Hematopoietic multipotent progenitor cell treated with erythropoietin and hydrocortisone succinate and interleukin-3 and kit ligand, for 15 days (in vitro differentiated cells): ENCODE measurements around the gene AGMAT.
"Not testable (repeated sequence)": the region's sequence is repeated elsewhere in the genome, so short reads cannot be mapped to it uniquely, and the experiment has no call there.

Experiments
- DNase-seq: peaks from one replicate; pipeline ENCODE4 v3.0.0-alpha.2; 2015; ENCODE audit warnings: low spot score

AGMAT gene

DNA sequence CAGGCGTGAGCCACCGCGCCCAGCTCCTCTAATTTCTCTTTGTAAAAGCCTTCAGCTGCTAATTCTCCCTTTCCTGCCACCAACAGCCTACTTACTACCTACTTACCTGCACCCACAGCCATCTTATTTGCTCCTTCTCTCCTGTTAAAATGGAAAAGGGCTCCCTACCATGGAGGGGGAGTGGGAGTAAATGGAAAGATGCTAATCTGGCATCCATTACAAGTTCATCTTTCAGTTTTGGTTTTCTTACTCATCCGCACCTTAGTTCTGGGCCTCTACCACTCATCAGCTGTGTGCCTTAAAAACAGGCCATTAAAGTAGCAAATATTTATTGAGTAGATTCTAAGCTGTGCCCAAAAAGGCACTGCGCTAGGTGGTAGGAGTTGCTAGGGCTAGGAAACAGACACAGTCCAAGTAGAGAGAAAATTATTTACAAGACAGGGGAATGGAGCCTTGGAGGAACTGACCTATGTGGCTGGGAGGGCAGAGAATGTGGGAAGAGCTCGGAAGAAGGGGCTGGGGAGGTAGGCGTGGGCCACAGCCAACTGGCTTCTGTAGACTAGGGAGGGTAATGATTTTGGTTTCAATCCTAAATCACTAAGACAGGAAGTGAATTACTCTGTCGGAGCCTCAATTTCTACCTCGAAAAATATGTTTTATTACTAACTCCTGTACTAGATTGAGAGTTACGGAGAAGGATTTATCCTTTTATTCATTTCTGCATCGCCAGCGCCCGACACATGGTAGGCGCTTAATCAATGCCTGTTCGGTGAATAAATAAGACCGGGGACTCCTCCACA, 31.7 kb upstream of the AGMAT start:
- DNase-seq: no peak

DNA sequence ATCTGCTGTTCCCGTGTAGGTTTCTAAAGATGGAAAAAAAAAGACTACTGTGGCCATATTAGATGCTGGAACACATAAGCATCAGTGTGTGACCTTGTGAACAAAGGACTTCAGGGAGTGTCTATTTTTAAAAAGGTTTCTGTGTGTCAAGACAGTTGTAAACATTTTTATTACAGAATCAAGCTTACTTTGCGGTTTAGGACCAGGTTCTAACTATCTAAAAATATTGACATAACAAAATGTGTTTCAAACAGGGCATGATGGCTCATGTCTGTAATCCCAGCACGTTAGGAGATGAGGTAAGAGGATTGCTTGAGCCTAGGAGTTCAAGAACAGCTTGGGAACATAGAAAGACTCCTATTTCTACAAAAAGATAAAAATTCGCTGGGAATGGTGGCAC, 25.3 kb upstream of the AGMAT start:
- no peak for DNase-seq

DNA sequence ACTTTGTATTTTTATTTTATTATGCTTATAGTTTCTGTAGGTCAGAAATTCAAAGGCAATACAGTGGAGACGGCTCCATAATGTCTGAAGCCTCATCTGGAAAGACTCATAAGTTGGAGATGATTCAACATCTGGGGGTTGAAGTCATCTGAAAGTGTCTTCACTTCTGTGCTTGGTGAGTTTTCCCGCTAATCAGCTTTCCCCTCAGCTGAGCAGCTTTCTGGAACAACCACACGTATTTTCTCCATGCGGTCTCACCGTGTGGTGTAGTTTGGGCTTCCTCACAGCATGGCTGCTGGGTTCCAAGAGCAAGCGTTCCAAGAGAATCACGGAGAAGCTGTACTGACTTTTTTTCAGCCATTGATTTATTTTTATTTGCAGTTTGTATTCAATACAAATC, 24.8 kb upstream of the AGMAT start:
- DNase-seq: no peak

DNA sequence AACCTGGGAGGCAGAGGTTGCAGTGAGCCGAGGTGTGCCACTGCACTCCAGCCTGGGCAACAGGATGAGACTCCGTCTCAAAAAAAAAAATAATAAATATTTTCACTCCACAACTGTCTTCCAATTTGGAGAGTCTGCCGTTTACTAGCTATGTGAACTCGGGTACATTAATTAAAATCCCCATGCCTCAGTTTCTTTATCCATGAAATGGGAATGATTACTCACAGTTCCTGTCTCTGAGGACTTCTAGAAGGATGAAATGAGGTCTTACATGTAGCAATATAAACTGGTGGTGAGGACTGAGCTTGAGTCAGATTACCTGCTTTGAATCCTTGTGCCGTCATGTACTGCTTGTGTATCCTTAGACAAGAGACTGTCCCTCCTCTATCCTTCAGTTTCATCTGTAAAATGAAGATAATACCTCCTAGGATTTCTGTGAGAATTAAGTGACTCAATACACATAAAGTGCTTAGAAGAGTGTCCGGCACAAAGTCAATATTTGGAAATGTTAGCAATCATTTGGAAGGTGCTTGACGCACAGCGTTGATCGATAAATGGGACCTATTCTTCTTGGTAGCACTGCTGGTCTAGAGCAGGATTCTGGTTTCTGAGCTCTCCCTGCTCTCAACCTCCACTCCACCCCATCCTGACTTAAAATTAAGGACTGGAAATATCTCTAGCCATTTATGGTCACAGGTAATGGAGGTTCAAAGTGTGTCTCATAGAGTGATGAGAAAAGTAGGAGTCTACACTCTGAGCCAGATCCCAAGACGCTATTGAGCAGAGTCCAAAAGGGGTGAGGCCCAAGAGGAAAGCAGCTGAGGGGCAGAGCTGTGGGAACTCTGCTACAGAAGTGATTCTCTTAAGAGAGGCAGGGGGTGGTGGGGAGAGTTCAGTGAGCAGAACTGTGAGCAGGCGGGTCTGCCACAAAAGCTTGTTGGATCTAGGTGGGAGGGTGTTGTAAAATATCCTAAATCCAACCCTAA, 20.8 kb upstream of the AGMAT start:
- no peak for DNase-seq

DNA sequence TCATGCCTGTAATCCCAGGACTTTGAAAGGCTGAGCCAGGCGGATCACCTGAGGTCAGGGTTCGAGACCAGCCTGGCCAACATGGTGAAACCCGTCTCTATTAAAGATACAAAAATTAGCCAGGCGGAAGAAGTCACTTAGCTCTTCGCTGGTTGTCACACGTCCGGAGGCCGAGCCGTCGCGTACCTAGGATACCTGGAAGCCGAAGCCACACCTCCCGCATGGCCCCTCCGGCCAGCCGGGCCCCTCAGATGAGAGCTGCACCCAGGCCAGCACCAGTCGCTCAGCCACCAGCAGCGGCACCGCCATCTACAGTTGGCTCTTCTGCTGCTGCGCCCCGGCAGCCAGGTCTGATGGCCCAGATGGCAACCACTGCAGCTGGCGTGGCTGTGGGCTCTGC, 19.5 kb upstream of the AGMAT start:
- not testable (repeated sequence) for DNase-seq

DNA sequence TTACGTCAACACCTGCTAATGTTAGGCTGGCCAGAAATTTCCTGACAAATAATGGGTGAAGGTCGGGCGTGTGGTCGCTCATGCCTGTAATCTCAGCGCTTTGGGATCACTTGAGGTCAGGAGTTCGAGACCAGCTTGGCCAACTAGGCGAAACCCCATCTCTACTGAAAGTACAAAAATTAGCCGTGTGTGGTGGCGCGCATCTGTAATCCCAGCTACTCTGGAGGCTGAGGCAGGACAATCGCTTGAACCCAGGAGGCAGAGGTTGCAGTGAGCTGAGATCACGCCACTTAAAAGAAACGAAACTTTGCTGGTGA, 19.1 kb upstream of the AGMAT start:
- not testable (repeated sequence) for DNase-seq

DNA sequence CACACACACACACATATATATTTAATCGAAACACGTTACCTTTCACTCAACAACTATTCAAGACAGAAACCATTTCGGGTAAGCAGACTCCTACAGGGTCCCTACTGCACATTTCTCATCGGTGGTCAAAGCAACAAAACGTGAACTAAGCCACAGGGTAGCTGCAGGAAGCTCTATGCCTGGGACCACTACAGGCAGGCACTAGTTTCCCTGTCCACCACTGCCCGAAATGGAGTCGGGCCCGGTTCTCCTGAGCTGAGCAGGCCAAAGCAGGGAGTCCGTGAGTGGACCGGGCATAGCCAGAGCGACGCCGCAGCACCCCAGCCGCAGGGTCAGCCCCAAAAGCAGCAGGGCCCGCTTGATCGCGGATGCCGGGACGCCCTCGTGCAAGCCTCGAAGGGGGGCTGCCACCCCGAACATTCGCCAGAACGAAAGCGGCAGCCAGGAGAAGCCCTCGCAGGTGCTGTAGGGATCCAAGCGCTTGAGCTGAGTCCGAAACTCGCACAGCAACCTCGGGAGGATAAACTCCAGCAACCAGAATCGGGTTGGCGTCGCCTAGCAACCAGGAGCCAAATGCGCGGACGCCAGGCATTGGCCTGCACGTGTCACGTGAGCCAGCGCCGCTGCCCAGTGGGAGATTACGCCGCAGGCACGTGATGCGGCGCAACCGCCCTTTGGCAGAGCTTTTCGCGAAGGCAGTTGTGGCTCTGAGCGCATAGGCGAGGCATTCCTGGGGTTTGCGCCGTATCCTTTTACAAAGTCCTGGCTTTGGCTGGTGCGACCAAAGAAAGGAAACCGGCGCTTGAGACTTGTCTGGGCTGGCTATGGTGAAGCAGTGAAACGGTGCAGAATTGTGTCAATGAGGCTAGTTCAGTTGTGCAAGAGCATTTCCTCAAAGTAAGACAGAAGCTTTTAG, 18.5 kb upstream of the AGMAT start:
- DNase-seq: peak; percentile 97

DNA sequence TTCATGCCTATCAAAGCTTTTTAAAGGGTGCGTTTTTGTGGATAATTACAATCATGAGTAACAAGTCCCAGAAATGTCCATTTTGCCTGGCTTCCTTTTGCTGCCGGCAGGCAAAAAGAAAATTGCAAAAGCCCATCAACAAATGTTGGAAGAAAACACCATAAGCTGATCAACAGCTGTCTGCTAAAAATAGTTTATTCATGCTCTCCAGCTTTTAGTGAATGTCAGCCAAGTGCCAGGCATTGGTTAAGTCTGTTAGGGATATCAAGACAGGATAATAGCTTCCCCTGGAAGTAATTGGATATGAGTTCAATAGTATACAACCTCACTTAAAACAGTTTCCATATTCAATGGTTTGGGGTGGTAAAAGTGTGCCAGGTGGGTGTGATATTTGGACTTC, 13.6 kb upstream of the AGMAT start:
- DNase-seq: no peak

DNA sequence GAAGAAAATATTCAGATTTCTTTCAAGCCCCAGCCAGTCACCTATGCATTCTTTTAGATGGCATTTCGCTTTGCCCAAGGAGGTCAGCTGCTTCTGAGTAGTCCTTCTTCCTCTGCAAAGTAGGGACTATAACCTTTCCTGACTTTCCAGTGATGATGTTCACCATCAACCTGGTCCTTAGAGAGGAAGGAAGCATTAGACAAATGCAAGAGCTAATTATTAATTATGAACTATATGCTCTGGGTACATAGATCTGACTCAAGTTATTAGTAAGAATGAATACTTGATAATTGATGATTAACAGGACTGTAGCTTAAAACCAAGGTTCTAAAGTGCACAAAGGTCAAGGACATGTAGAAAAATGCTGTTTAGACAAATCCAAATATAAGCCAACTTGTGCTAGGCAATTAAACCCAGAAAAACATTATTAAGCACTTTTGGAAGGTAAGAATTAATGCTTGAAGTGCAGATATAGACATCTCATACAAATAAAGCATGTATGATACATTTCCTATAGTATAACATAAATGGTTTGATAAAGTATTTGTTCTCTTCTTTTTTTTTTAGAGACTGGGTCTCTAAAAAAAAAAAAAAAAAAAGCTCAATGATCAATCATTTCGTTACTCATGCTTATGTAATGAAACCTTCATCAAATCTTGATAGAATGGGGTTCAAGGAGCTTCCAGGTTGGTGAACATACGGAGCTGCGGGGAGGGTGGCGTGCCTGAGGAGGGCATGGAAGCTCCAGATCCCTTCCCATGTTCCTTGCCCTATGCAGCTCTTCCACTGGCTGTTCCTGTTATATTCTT, 11.2 kb upstream of the AGMAT start:
- no peak for DNase-seq

DNA sequence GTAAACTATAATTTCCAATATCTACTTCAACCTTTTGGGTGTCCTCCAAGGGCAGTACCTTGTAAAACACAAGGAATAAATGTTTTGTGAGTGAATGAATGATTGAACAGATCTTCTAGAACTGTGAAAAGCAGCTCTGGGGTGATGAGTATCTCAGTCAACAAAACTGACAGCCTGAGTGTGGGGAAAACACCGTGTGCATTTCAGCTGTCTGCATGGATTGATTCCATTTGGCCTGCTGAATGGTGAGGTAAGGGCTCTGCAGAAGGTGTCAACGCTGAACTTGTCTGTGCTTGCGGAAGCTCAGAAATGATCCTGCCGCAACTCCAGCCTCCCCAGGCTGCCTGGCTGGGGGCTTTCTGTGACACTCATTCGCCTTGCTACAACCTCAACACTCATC, 7.4 kb upstream of the AGMAT start:
- no peak for DNase-seq

DNA sequence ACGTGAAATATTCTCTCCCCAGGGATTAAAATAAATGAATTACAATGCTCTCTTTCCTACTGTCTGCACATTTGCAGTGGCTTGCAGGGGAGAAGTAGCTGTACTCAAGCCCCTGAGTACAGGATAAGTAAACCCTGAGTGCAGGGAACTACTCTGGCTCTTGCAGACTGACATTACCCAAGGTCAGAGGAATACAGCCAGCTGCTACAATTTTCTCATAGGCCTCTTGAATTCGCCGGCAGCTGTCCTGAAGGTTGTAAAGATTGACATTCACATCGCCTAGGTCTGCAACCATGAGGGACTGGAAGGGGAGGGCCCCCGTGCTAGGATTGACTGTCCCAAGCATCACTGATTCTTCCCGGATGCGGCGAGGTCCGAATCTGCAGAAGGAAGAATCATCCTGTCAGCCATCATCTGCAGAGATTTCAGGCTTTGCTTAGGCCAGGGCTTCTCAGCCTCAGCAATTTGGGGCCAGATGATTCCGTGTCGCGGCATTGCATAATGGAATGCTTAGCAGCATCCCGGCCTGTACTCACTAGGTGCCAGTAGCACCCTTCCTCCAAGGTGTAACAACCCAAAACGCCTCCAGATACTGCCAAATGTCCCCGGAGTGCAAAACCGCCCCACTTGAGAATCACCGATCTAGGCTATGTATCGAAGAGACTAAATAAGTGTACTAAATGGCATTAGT, 1.7 kb downstream of the AGMAT start:
- DNase-seq: no peak

DNA sequence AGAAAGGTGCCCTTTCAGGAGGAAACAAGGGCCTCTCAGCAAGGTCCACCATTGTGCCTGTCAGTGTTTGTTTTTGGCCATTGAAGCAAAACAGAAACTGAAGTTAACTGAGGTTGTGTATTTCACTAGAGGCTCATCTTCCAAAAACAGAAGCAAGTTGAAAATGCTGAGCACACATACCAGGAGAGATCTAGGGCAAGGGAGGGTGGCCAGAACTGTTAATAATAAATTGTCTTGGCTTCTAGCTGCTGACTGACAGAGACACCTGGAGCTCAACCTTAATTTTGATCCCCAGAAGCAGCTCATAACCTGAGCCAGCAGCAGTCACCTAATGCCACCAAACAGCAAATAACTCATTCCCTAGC, 5.2 kb downstream of the AGMAT start:
- no peak for DNase-seq

DNA sequence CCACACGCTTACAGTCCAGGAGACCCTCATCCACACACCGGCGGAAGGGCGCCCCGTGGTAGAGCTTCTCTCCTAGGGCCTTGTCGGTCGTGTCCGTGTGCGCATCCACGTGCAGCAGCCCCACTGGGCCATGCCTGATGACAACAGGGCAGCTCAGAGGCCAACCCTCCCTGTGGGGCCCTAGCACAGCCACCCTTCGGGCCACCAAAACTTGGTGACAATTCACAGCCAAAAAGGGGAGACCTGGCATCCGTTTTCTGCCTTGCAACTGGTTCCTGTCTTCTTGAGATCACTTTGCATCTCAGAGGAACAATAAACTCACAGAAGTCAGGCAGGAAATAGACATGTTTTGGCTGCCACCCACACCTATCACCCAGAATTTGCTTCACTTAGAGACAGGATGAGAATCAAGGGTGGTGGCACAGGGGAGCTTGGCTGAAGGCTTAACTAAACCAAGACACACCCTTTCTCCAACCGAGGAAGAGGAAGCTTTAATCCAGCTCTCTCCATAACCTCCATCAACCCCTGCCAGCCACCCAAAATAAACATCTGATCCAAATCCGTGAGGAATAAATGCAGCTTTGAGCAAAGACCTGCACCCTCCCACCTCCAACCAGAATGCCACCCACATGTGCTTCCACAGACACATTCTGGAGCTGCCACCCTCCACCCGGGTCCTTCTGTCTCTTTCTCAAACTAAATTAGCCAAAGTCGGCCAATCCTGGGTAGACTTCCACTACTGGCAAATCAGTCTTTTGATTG, 5.7 kb downstream of the AGMAT start:
- DNase-seq: no peak

DNA sequence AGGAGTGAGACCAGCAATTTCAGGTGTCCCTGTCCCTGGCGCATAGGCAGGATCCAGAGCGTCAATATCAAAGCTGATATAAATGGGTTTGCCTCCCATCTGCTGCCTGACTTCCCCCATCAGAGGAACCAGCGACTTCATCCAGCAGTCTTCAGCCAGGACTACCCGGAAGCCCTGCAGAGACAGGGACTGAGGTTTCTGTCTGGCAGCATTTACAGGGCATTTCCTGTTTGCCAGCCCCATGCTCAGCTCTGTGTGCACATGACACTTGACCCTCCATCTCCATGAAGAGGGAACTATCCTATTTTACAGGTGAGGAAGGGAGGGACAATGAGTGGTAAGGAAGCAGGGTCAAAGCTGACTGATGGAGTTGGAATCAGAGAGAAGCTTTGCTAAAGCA, 7.2 kb downstream of the AGMAT start:
- DNase-seq: no peak

DNA sequence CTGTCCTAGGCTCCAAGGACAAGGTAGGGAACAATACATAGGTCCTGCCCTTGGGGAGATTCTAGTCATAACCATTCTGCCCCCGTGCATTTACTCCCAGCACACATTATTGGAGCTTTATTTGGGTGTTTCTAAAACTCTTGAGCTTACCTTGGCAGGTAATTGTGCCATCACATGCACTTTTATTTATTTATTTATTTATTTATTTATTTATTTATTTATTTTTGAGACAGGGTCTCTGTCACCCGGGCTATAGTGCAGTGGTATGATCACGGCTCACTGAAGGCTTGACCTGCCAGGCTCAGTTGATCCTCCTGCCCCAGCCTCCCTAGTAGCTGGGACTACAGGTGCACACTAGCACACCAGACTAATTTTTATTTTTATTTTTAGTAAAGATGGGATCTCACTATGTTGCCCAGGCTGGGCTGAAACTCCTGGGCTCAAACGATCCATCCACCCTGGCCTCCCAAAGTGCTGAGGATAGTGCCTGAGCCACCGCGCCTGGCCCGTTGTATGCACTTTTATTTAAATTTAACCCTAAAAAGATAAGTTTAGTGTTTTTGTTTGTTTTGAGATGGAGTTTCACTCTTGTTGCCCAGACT, 9.2 kb downstream of the AGMAT start:
- no peak for DNase-seq

DNA sequence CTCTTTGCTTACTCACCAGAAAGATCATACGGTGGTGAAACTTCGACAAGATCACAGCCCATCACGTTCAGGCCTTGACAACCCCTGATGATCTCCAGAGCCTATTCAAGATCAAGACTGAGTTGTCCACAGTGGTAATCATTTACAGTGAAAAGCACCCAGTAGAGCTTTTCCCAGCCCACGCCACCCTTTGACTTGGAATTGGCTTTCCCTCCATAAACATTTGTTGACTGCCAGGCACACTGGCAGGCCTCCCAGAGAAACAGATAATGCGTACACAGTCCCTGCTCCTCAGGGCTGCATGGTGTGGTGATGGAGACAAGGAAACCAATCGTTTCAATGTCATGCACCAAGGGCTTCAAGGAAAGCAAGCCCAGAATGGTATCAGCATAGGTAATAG, 10.1 kb downstream of the AGMAT start:
- DNase-seq: no peak

DNA sequence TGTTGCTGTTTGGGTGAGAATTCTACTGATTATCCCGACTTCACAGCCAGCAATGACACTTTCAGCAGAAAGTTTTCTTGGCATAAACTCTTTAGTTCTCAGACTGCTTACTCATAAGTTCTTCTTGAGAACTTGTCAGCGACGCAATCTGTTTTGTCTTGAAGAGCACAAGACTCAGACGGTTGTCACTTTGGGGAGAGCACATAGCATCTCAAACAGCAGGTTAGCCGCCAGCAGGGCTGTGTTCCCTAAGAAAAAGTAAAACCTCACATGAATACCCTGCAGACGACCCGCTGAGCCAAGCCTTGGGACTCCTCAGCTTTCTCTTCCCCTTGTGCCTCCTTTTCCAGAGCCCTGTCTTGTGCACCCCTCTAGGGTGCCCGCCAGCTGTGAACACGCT, 11.4 kb downstream of the AGMAT start:
- DNase-seq: no peak

DNA sequence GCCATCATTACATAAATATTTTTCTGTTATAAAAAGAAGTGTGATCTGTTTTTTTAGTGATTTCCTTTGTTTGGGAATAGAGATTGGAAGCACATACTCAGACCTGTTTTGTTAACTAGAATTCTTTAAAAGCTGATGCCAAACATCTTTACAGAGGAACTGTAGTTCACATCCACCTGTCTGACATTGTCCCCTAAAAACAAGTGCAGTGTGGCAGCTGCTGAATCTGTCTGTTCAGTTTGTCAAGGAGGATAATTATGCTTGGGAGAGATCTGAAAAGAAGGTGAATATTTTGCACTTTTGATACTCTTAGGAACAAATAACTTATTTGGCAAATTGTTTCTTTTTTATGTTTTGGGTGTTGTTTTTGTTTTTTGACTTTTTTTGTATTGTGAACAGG, 13.6 kb downstream of the AGMAT start:
- no peak for DNase-seq

DNA sequence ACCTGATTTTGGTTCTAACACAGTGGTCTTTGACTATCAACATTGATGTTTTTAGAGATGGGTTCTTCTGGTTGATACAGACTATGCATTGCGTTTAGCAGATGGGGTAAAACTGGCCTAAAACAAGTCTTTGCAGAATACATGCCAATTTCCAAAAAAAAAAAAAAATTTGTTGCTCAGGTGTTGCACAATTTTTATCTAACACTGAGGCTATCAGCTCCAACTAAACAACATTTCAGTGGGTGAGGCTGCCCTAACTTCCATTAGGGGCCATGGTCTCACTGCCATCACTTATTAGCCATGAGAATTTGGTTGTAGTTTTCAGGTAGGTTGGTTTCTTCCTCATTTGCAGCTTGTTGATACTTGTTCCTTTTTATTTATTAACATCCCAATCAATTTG, 14.0 kb downstream of the AGMAT start:
- no peak for DNase-seq
